IMR-90 (cell line): ENCODE data around the gene SLC27A6. TPM values are rescaled to one million over a fixed set of nuclear protein-coding genes. Genes with fewer than 3 reads are reported as not detected.

Experiments used
- ATAC-seq: fragments of 200-7000 bp; cut with Tn5 transposase; 2 replicates; pipeline ENCODE4 v1.9.1; 2020; ENCODE audit warnings: low read depth, mild to moderate bottlenecking, moderate library complexity
- BruUV-seq: library from RNA; stranded (reverse); fragments of 400-500 nt; replicated peaks from 2 replicates; lab custom pipeline; 2021; lab: Mats Ljungman, UMichigan
- CTCF ChIA-PET: fragments of 300-600 bp; formaldehyde crosslinking; extraction: SDS; loops from one replicate; lab custom pipeline; 2021; ENCODE audit warnings: antibody characterized with exemption; lab: Yijun Ruan, JAX
- POLR2A ChIA-PET: fragments of 300-600 bp; sonication (Branson Sonifier 250); formaldehyde crosslinking; loops from one replicate; lab custom pipeline; 2022; ENCODE audit warnings: antibody characterized with exemption; ENCODE audit not compliant: unreplicated experiment; lab: Charles Lee
- DNase-seq: peaks from one replicate; pipeline ENCODE4 v3.0.0; 2013
- H2AFZ ChIP-seq: replicated peaks from 2 replicates; pipeline ENCODE3; 2013; ENCODE audit warnings: low read length, mild to moderate bottlenecking; ENCODE audit not compliant: poor library complexity
- H2AK5ac ChIP-seq: 2 replicates; pipeline ENCODE4 v1.6.1; 2013; ENCODE audit warnings: low read depth, low read length, inconsistent platforms
- H2AK9ac ChIP-seq: replicated peaks from 2 replicates; pipeline ENCODE3; 2013; ENCODE audit warnings: mild to moderate bottlenecking, low read depth, low read length, moderate library complexity; ENCODE audit not compliant: poor library complexity
- H2BK120ac ChIP-seq: 2 replicates; pipeline ENCODE4 v1.6.1; 2013; ENCODE audit warnings: low read depth, low read length, inconsistent platforms
- H2BK15ac ChIP-seq: 3 replicates; pipeline ENCODE4 v1.6.1; 2013; ENCODE audit warnings: low read depth, low read length, inconsistent platforms
- H2BK20ac ChIP-seq: 2 replicates; pipeline ENCODE4 v1.6.1; 2013; ENCODE audit warnings: low read depth, mild to moderate bottlenecking, inconsistent platforms, low read length, moderate library complexity
- H2BK5ac ChIP-seq: 2 replicates; pipeline ENCODE4 v1.6.1; 2013; ENCODE audit warnings: mild to moderate bottlenecking, low read depth, low read length, inconsistent platforms; ENCODE audit not compliant: poor library complexity, severe bottlenecking
- H3K14ac ChIP-seq: replicated peaks from 2 replicates; pipeline ENCODE4 v1.6.1; 2013; ENCODE audit warnings: low read depth, low read length, inconsistent platforms
- H3K18ac ChIP-seq: 2 replicates; pipeline ENCODE4 v1.6.1; 2013; ENCODE audit warnings: low read depth, low read length, control low read depth
- H3K23ac ChIP-seq: 2 replicates; pipeline ENCODE4 v1.6.1; 2013; ENCODE audit warnings: low read depth, low read length, inconsistent platforms
- H3K27ac ChIP-seq: 2 replicates; pipeline ENCODE4 v1.5.1; 2013; ENCODE audit warnings: mild to moderate bottlenecking, control low read depth, low read length; ENCODE audit not compliant: insufficient read depth
- H3K27me3 ChIP-seq: 2 replicates; pipeline ENCODE4 v1.6.1; 2013; ENCODE audit warnings: low read length; ENCODE audit not compliant: control insufficient read depth, insufficient read depth
- H3K36me3 ChIP-seq: 2 replicates; pipeline ENCODE4 v1.6.1; 2013; ENCODE audit warnings: low read length, mixed read lengths; ENCODE audit not compliant: control insufficient read depth, insufficient read depth
- H3K4ac ChIP-seq: 2 replicates; pipeline ENCODE4 v1.6.1; 2013; ENCODE audit warnings: low read depth, low read length, inconsistent platforms
- H3K4me1 ChIP-seq: 2 replicates; pipeline ENCODE4 v1.6.1; 2013; ENCODE audit warnings: low read length, mixed read lengths; ENCODE audit not compliant: control insufficient read depth, insufficient read depth
- H3K4me2 ChIP-seq: 2 replicates; pipeline ENCODE4 v1.6.1; 2013; ENCODE audit warnings: low read depth, mild to moderate bottlenecking, control low read depth, low read length, moderate library complexity
- H3K4me3 ChIP-seq: 2 replicates; pipeline ENCODE4 v1.5.1; 2013; ENCODE audit warnings: low read depth, mild to moderate bottlenecking, control low read depth, low read length, moderate library complexity; ENCODE audit not compliant: insufficient read depth
- H3K56ac ChIP-seq: 2 replicates; pipeline ENCODE4 v1.6.1; 2013; ENCODE audit warnings: low read length, inconsistent platforms; ENCODE audit not compliant: insufficient read depth; ENCODE audit errors: extremely low read depth
- H3K79me1 ChIP-seq, 2 experiments: 2 replicates each; pipeline ENCODE4 v1.6.1; 2013; ENCODE audit warnings: low read length in 2 of 2, inconsistent platforms in 1 of 2, low read depth in 1 of 2
- H3K9ac ChIP-seq: 2 replicates; pipeline ENCODE4 v1.6.1; 2013; ENCODE audit warnings: low read depth, low read length, control low read depth
- H3K9me1 ChIP-seq: 2 replicates; pipeline ENCODE4 v1.6.1; 2013; ENCODE audit warnings: low read length, inconsistent platforms; ENCODE audit not compliant: insufficient read depth
- H3K9me3 ChIP-seq: 2 replicates; pipeline ENCODE4 v1.6.1; 2013; ENCODE audit warnings: low read length; ENCODE audit not compliant: control insufficient read depth, insufficient read depth
- H4K20me1 ChIP-seq: 2 replicates; pipeline ENCODE4 v1.6.1; 2013; ENCODE audit warnings: low read length, inconsistent platforms; ENCODE audit not compliant: insufficient read depth
- H4K5ac ChIP-seq: 2 replicates; pipeline ENCODE4 v1.6.1; 2013; ENCODE audit warnings: mild to moderate bottlenecking, low read depth, low read length, control low read depth
- H4K8ac ChIP-seq, 2 experiments: 2 replicates each; pipeline ENCODE4 v1.6.1; 2013; ENCODE audit warnings: low read depth in 2 of 2, low read length in 2 of 2, control low read depth in 1 of 2, inconsistent platforms in 1 of 2
- H4K91ac ChIP-seq: 2 replicates; pipeline ENCODE4 v1.6.1; 2013; ENCODE audit warnings: low read depth, low read length, inconsistent platforms; ENCODE audit not compliant: insufficient read depth
- BHLHE40 ChIP-seq: fragments of 150-350 bp; IDR thresholded peaks from 2 replicates; pipeline ENCODE4 v1.6.1; 2016; ENCODE audit warnings: mild to moderate bottlenecking, low read depth, low read length
- MAFK ChIP-seq: IDR thresholded peaks from 2 replicates; pipeline ENCODE4 v1.6.1; 2012; ENCODE audit warnings: low read depth, low read length, improper control_type of control experiment
- RCOR1 ChIP-seq: IDR thresholded peaks from 2 replicates; pipeline ENCODE4 v1.6.1; 2012; ENCODE audit warnings: mild to moderate bottlenecking, low read length, improper control_type of control experiment; ENCODE audit not compliant: insufficient replicate concordance
- SMC3 ChIP-seq: fragments of 150-350 bp; IDR thresholded peaks from 2 replicates; pipeline ENCODE4 v1.6.1; 2016; ENCODE audit warnings: low read depth, mild to moderate bottlenecking, antibody characterized with exemption, low read length, moderate library complexity
- USF2 ChIP-seq: fragments of 150-350 bp; IDR thresholded peaks from 2 replicates; pipeline ENCODE4 v1.6.1; 2017; ENCODE audit warnings: mild to moderate bottlenecking, antibody characterized with exemption, low read length, low read depth
- WGBS, 2 experiments: methylation state at CpG; one replicate each; pipeline versions ENCODE4 v1.1.5 to v1.1.7; 2013; ENCODE audit warnings: missing lambda C conversion rate in 2 of 2; ENCODE audit not compliant: insufficient read length in 1 of 2; ENCODE audit errors: extremely low coverage in 2 of 2; 5-methylcytosine and 5-hydroxymethylcytosine counted together
- dilution Hi-C: fragments of 300-500 bp; cut with HindIII; formaldehyde crosslinking; loops from one replicate; pipeline ENCODE4 v1.14.3; 2018; ENCODE audit warnings: low sequenced_read_pairs; ENCODE audit not compliant: unreplicated experiment
- in situ Hi-C: fragments of 300-500 bp; cut with MboI; formaldehyde crosslinking; loops from 3 replicates; pipeline ENCODE4 v1.14.3; 2019; ENCODE audit warnings: low sequenced_read_pairs, inconsistent platforms, mixed read lengths
- intact Hi-C: fragments of 100-400 bp; cut with micrococcal nuclease; formaldehyde crosslinking; loops from 2 replicates; pipeline ENCODE4 v1.10.0; 2022
- polyA plus RNA-seq, 3 experiments: library from polyadenylated mRNA; depleted of rRNA; stranded (reverse); fragments of >200 nt; gene quantifications; 2 replicates each; pipeline ENCODE4 v1.2.3, GENCODE V29; 2012; ENCODE audit warnings: low replicate concordance in 1 of 3
- total RNA-seq: library from RNA; depleted of rRNA; stranded (reverse); fragments of >200 nt; gene quantifications from 2 replicates; pipeline ENCODE4 v1.2.3, GENCODE V29; 2012
- TF ChIP-seq, protein P1 (sequence below): fragments of 150-350 bp; IDR thresholded peaks from 2 replicates; pipeline ENCODE4 v1.6.1; 2016; ENCODE audit warnings: low read depth, mild to moderate bottlenecking, low read length, moderate library complexity, borderline replicate concordance

SLC27A6 gene
- total and polyA plus RNA-seq, 2 of the 4 experiments (the other 2 are of a cell fraction) = under 0.01 to 0.02 TPM

- no peak overlapping the region for H2AK9ac ChIP-seq
- H2BK5ac ChIP-seq = no peak overlapping the region
- H3K4me1 ChIP-seq = no peaks in the 10 kb centered on the region
- no peaks in the 10 kb centered on the region for H3K9me1 ChIP-seq
- H2AK5ac ChIP-seq = no peak overlapping the region
- ChIA-PET CTCF (no interaction called here), POLR2A (no interaction called here)
- no peaks in the 10 kb centered on the region for H4K20me1 ChIP-seq
- H3K36me3 ChIP-seq = no peaks in the 10 kb centered on the region
- no peak overlapping the region for H3K4me3 ChIP-seq
- H3K79me1 ChIP-seq = no peaks in the 10 kb centered on the region
- intact Hi-C loops (no loop called here), dilution Hi-C loops (no loop called here), in situ Hi-C loops (loop anchor here (25.0 kb wide), 1 partner anchor 90 kb away; no protein-coding TSS in a partner anchor)
- no peak overlapping the region for H3K14ac ChIP-seq
- H3K27me3 ChIP-seq = no peaks in the 10 kb centered on the region
- no peak overlapping the region for H2BK15ac ChIP-seq
- H3K23ac ChIP-seq = no peak overlapping the region
- no peak for ATAC-seq
- no peak overlapping the region for H4K91ac ChIP-seq
- H3K18ac ChIP-seq = no peak overlapping the region
- no peak overlapping the region for H4K8ac ChIP-seq
- H3K4ac ChIP-seq = no peak overlapping the region
- no peak overlapping the region for H3K9ac ChIP-seq
- no peak overlapping the region for H2AFZ ChIP-seq
- DNase-seq = no peak
- H4K5ac ChIP-seq = no peak overlapping the region
- no peak overlapping the region for H3K27ac ChIP-seq
- TF ChIP-seq SMC3 (no peak), MAFK (no peak), RCOR1 (no peak), BHLHE40 (no peak), USF2 (no peak)
- TF ChIP-seq, protein P1, sequence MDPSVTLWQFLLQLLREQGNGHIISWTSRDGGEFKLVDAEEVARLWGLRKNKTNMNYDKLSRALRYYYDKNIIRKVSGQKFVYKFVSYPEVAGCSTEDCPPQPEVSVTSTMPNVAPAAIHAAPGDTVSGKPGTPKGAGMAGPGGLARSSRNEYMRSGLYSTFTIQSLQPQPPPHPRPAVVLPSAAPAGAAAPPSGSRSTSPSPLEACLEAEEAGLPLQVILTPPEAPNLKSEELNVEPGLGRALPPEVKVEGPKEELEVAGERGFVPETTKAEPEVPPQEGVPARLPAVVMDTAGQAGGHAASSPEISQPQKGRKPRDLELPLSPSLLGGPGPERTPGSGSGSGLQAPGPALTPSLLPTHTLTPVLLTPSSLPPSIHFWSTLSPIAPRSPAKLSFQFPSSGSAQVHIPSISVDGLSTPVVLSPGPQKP = no peak
- WGBS, 2 experiments = 80% methylated on average over 1 of the region's 2 CpGs; no CpG with 5 or more reads in 1 of the 2 experiments
- H2BK20ac ChIP-seq = no peak overlapping the region
- no peaks in the 10 kb centered on the region for H3K9me3 ChIP-seq
- no peak overlapping the region for H2BK120ac ChIP-seq
- BruUV-seq = no TSS peak
- H3K56ac ChIP-seq = no peak overlapping the region
- no peak overlapping the region for H3K4me2 ChIP-seq
Measured at GRCh38 chr5:129002527-129002842, 37.2 kb downstream of the SLC27A6 start.
